Stimulated activated CD4-positive, alpha-beta T cell treated with anti-CD3 and anti-CD28 coated beads, Interleukin-12 subunit alpha, Interleukin-12 subunit beta, amount 100 ng/mL, for 4 hours (primary cell): ENCODE measurements around the gene IGFBP4.
A peak's percentile ranks its signal among the peaks of the same experiment; 100 is the strongest.

Source experiments
- DNase-seq: peaks from one replicate; pipeline ENCODE4 v3.0.0-alpha.2; 2020

IGFBP4 gene

DNA sequence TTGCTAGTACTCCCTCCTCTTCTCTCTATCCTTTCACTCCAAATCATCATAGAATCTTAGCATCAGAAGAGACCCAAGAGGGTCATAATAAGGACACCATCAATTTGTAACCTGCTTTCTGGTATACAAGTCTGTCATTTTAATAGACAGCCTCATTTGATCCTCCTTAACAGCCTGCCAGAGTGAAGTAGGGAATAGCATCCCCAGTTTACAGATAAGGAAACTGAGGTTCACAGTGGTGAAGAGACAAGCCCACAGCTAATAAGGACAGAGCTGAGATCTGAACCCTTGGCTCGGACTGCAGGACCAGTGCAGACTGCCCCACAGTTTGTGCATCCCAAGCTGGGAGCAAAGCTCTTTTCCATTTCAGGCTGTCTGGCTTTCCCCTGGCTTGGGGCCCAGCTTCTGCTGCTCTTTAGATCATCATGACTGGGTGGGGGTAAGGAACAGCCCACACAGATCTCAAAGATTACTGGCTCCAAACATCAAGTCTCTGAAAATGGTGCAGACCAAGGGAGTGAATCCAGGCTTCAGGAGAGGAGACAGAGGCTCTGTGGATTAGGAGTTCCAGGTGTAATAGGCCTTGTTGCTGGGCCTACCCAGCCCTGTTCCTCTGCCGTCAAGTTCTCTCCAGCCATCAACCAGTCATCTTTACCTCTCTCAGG lies 10.3 kb upstream of the IGFBP4 start:
- DNase-seq = no peak

DNA sequence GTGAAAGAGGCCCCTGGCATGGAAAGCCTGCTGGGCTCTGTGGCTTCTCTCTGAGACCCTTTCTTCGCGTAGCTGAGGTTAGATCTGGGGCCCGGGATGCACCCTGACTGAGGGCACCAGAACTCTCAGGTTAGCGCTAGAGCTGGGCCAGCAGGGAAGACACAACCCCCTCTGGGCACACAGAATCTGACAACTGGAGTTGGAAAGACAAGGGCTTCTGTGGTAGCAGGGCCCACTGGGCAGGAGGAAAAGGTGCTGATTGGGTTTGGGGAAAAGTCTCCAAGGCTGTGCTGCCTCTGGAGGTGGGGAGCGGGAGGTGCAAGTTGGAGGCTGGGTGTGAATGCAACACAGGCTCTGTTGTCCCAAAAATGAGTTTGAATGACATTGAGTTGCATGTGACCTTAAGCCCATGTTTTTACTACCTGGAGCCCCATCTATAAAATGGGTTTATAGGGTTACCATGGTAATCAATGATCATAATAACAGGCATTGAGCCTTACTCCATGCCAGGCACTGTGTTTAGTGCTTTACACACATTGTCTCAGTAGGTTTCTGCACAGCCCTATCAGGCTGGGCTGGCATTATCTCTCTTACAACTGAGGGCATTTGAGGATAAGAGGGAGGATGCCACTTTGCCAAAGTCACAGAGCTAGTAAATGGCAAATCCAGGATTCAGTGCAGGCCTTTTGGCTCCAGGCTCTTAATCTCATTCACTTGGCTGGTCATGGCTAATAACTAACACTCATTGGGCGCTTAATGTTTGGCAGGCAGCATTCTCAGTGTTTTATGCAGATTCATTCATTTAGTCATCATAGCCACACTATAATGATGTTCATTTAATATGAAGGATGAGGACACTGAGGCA lies 9.5 kb upstream of the IGFBP4 start:
- no peak for DNase-seq

DNA sequence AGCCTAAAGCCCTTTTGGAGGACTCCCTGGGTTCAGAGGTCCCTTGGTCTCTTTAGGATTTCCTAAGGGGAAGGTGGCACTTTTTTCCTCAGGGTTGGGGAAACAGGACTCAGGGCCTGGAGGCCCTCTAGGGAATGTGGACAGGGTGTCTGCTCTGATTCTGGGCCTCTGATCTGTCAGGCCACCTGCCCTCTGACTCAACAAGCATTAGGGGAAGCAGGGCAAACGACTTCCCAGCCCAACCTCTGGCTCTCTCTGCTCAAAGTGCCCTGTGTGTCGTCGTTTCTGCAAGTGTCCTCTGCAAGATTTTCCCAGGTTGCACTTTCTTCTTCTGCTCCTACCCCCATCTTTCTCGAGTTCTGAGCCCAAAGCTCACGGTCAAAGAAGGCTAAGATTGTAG lies 6.6 kb upstream of the IGFBP4 start:
- DNase-seq = no peak

- no peak for DNase-seq
Observed at GRCh38 chr17:40437095-40437732, 6.0 kb upstream of the IGFBP4 start.

GRCh38 chr17:40440166-40440565 lies 3.1 kb upstream of the IGFBP4 start:
- DNase-seq = no peak

- DNase-seq = no peak
Observed at GRCh38 chr17:40442392-40443195, 656 bp upstream of the IGFBP4 start.

DNA sequence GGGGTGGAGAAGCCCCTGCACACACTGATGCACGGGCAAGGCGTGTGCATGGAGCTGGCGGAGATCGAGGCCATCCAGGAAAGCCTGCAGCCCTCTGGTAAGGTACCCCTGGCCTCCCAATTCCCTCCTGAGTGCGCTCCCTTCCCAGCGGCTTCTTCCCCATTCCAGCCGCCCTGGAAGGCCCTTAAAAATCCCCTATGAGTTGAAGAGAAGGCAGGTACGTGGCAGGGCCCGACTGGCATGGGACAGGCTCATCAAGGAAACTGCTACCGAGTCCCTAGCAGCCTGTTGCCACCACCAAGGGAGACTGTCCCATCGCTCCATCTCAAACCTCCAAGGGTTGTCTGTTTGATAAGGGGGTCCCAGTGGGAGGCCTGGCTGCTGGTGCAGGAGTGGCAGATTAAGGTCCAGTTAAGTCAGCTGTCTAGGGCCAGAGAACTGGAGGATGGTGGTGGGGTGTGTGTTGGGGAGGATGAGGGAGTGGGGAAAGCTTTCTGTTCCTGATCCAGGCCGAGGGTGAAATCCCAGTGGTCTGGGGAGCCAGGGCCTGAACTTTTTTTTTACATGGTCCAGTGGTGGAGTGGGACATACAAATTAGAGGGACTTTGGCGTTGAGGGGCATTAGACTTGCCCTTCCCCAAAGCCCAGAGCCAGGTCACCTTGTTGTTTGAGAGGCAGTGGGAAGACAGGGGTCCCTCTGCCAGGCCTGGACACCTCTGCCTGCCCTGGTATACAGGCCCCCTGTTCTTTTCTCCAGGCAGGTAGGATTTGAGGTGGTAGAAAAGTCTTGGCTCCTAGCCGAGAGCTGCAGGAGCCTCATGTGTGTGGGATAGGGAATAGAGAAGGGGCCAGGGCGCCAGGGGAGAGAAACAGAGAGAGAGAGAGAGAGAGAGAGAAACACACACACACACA lies 994 bp downstream of the IGFBP4 start:
- DNase-seq = no peak

DNA sequence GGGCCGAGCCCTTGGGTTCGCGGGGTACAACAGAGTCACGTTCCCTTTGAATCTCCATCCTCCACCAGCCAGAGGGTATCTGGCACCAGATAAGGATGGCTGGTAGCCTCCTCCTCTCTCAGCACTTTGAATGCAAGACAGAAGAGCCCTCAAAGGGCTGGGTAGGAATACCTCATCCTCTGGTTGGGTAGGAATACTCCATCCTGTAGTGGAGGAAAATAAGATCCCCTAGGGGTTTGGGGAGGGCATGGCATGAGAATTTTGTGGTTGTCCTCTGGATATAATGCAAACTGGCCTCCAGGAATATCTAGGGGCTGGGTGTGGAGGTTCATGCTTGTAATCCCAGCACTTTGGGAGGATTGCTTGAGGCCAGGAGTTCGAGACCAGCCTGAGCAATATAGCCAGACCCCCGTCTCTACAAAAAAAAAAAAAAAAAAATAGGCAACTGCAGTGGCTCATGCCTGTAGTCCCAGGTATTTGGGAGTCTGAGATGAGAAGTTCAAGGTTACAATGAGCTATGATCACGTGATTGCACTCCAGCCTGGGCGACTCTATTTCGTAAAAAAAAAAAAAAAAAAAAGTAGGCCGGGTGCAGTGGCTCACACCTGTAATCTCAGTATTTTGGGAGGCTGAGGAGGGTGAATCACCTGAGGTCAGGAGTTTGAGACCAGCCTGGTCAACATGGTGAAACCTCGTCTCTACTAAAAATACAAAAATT lies 2.7 kb downstream of the IGFBP4 start:
- DNase-seq = no peak

DNA sequence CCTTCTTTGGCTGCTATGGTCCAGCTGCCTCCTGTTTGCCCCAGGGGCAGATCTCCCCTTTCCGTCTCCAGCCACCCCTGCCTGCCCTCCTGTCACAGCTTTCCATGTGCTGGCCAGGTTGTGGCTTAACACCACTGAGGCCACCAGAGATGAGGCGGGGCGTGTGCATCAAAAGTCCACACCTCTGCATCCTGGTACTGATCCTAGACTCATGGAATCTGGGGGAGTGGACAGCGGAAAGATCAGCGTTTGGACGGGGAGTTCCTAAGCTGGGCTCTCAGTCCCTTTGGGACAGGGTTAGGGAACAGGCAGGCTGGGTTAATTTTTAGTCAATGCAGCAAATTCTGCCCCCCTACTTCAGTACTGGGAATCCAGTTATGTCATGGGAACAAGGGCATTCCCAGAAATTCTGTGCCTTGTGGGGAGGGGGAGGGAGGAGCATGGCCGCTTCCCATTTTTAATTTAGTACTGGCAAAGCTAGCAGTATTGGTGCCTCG lies 3.9 kb downstream of the IGFBP4 start:
- no peak for DNase-seq

GRCh38 chr17:40447806-40448205 lies 4.6 kb downstream of the IGFBP4 start:
- no peak for DNase-seq

DNA sequence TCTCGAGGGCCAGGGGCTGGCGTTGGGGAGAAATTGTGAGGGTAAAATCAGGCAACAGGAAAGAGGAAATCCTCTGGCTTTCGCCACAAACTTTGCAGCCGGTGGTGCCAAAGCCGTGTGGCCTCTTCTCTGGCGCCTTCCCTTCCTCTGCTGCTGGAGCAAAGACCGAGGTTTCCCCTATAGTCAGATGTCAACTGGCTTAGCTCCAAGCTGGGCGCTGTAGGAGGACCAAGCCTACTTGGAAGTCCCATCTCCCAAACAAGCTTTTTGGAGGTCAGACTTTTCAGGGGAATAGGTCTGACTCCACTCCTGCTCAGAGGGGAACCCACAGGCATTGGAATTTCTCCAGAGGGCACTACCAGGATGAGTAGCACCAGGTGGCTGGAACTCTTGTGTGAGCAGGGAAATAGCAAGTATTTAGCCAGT lies 5.0 kb downstream of the IGFBP4 start:
- DNase-seq = no peak

- no peak for DNase-seq
Observed at GRCh38 chr17:40448639-40449261, 5.5 kb downstream of the IGFBP4 start.

- DNase-seq = peak; percentile 32
Observed at GRCh38 chr17:40450175-40450574, 6.9 kb downstream of the IGFBP4 start.

GRCh38 chr17:40451420-40451819 lies 8.2 kb downstream of the IGFBP4 start:
- DNase-seq = no peak

GRCh38 chr17:40452216-40452787 lies 9.1 kb downstream of the IGFBP4 start:
- DNase-seq = no peak

GRCh38 chr17:40452921-40453378 lies 9.7 kb downstream of the IGFBP4 start:
- DNase-seq = no peak

DNA sequence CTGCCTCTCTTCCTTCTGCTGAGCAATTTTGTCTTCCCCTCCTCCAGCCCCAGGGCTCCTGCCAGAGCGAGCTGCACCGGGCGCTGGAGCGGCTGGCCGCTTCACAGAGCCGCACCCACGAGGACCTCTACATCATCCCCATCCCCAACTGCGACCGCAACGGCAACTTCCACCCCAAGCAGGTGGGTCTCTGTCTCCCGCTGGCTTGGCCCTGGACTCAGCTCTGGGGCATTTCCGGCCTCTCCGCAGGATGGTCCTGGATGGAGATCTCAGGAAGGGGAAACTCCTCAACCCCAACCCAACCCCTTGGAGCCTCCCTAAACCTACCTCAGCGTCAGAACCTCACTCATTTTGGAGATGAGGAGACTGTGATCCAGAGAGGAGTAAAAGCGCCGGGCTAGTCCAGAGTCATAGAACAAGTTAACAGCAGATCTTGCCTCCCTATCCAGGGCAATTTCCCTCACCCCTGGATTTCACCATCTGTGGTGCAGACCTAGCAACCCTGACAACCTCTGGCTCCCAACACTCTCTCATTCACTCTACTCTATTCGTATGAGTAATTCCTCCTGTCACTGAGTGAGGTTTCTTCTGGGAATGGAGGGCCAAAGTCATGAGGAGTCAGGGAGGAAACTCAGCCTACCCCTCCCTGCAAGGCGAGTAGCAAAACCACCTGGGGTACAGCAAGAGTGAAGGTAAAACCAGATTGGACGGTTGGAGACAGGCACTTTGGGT lies 10.8 kb downstream of the IGFBP4 start:
- no peak for DNase-seq

GRCh38 chr17:40454613-40454995 lies 11.4 kb downstream of the IGFBP4 start:
- no peak for DNase-seq

- no peak for DNase-seq
Observed at GRCh38 chr17:40456396-40456951, 13.2 kb downstream of the IGFBP4 start.
